HG02610 (cell line): Measurements from ENCODE around the gene NDUFB1.

Experiments used
- ATAC-seq: cut with Tn5 transposase; IDR thresholded peaks from one replicate; pipeline ENCODE4 v1.9.1; 2021; ENCODE audit warnings: mild to moderate bottlenecking, moderate library complexity; ENCODE audit not compliant: unreplicated experiment

Gene NDUFB1

GRCh38 chr14:92121670-92122350 is at the start of gene NDUFB1, which contains the start of gene CPSF2:
Gene NDUFB1, minus strand, starts transcription at chr14:92121706. Its CDS starts 4,069 bp downstream, at chr14:92117637.
Gene CPSF2, plus strand, starts transcription at chr14:92121969. Its CDS starts 9,016 bp downstream, at chr14:92130985.
- peak; percentile 83 for ATAC-seq

- no peak for ATAC-seq
Observed at GRCh38 chr14:92164958-92165357, 43.5 kb upstream of the NDUFB1 start.

- no peak for ATAC-seq
Observed at GRCh38 chr14:92161521-92161920, 40.0 kb upstream of the NDUFB1 start.

GRCh38 chr14:92160619-92161018 is 39.1 kb upstream of the NDUFB1 start:
- no peak for ATAC-seq

GRCh38 chr14:92154283-92154942 is 32.9 kb upstream of the NDUFB1 start:
- no peak for ATAC-seq

- ATAC-seq: no peak
Observed at GRCh38 chr14:92153581-92153980, 32.1 kb upstream of the NDUFB1 start.

GRCh38 chr14:92144708-92145107 is 23.2 kb upstream of the NDUFB1 start:
- no peak for ATAC-seq

GRCh38 chr14:92143962-92144361 is 22.5 kb upstream of the NDUFB1 start:
- no peak for ATAC-seq

- ATAC-seq: no peak
Observed at GRCh38 chr14:92143309-92143708, 21.8 kb upstream of the NDUFB1 start.

GRCh38 chr14:92135269-92135668 is 13.8 kb upstream of the NDUFB1 start:
- no peak for ATAC-seq

- ATAC-seq: no peak
Observed at GRCh38 chr14:92134456-92134855, 12.9 kb upstream of the NDUFB1 start.

GRCh38 chr14:92122761-92123160 is 1.3 kb upstream of the NDUFB1 start:
- no peak for ATAC-seq

GRCh38 chr14:92122351-92122677 is 808 bp upstream of the NDUFB1 start:
- no peak for ATAC-seq

GRCh38 chr14:92121207-92121669 is 268 bp downstream of the NDUFB1 start:
- ATAC-seq: peak; percentile 31

GRCh38 chr14:92109490-92109889 is 12.0 kb downstream of the NDUFB1 start:
- no peak for ATAC-seq

GRCh38 chr14:92108345-92109254 is 12.9 kb downstream of the NDUFB1 start:
- no peak for ATAC-seq

GRCh38 chr14:92106143-92106926 is 15.2 kb downstream of the NDUFB1 start, which contains the start of gene ATXN3:
Gene ATXN3, minus strand, starts transcription at chr14:92106582. Its CDS starts 30 bp downstream, at chr14:92106552.
- peak; percentile 89 for ATAC-seq

- ATAC-seq: peak; percentile 13
Observed at GRCh38 chr14:92105893-92106142, 15.7 kb downstream of the NDUFB1 start.

- ATAC-seq: no peak
Observed at GRCh38 chr14:92105073-92105892, 16.2 kb downstream of the NDUFB1 start.
